PC-3 (cell line): ENCODE data around the gene RHBDD2. TPM values are rescaled to one million over a fixed set of nuclear protein-coding genes. Genes with fewer than 3 reads are reported as not detected.
"Not testable (repeated sequence)": the region's sequence is repeated elsewhere in the genome, so short reads cannot be mapped to it uniquely, and the experiment has no call there.

Experiments
- ATAC-seq: fragments of 200-7000 bp; cut with Tn5 transposase; 2 replicates; pipeline ENCODE4 v1.9.1; 2020; ENCODE audit warnings: mild to moderate bottlenecking, moderate library complexity
- BruUV-seq: library from RNA; stranded (reverse); fragments of 400-500 nt; replicated peaks from 2 replicates; lab custom pipeline; 2021; lab: Mats Ljungman, UMichigan
- CTCF ChIA-PET: fragments of 300-600 bp; sonication (Branson Sonifier 250); formaldehyde crosslinking; loops from one replicate; lab custom pipeline; 2022; ENCODE audit warnings: antibody characterized with exemption; lab: Charles Lee
- POLR2A ChIA-PET: fragments of 300-600 bp; sonication (Branson Sonifier 250); formaldehyde crosslinking; loops from one replicate; lab custom pipeline; 2022; ENCODE audit warnings: antibody characterized with exemption; ENCODE audit not compliant: unreplicated experiment; lab: Charles Lee
- DNase-seq: peaks from one replicate; pipeline ENCODE4 v3.0.0-alpha.2; 2015
- H2AFZ ChIP-seq: fragments of 300-600 bp; sonication (generic); 2 replicates; pipeline ENCODE4 v1.6.0; 2016; ENCODE audit warnings: antibody characterized with exemption, low read length
- H3F3A ChIP-seq: fragments of 300-600 bp; sonication (generic); one replicate; pipeline ENCODE4 v1.6.0; 2017; ENCODE audit warnings: antibody characterized with exemption, low read length, control low read depth, mild to moderate bottlenecking; ENCODE audit not compliant: unreplicated experiment
- H3K27ac ChIP-seq: fragments of 300-600 bp; sonication (generic); 2 replicates; pipeline ENCODE4 v1.5.1; 2016; ENCODE audit warnings: mild to moderate bottlenecking, low read length
- H3K27me3 ChIP-seq: fragments of 300-600 bp; sonication (generic); 2 replicates; pipeline ENCODE4 v1.6.1; 2016; ENCODE audit warnings: low read length, mixed read lengths
- H3K36me3 ChIP-seq: fragments of 300-600 bp; sonication (generic); 2 replicates; pipeline ENCODE4 v1.6.1; 2016; ENCODE audit warnings: low read depth, mixed run types, low read length, mixed read lengths
- H3K4me1 ChIP-seq: fragments of 300-600 bp; sonication (generic); 2 replicates; pipeline ENCODE4 v1.5.1; 2016; ENCODE audit warnings: low read length; ENCODE audit not compliant: insufficient read depth
- H3K4me2 ChIP-seq: fragments of 300-600 bp; sonication (generic); 2 replicates; pipeline ENCODE4 v1.6.0; 2016; ENCODE audit warnings: low read length
- H3K4me3 ChIP-seq: fragments of 300-600 bp; sonication (generic); 2 replicates; pipeline ENCODE4 v1.5.1; 2016; ENCODE audit warnings: mild to moderate bottlenecking, low read length, mixed read lengths
- H3K79me2 ChIP-seq: fragments of 300-600 bp; sonication (generic); 2 replicates; pipeline ENCODE4 v1.6.1; 2017; ENCODE audit warnings: low read length, mixed read lengths
- H3K9ac ChIP-seq: fragments of 300-600 bp; sonication (generic); 2 replicates; pipeline ENCODE4 v1.6.0; 2016; ENCODE audit warnings: mild to moderate bottlenecking, low read length
- H3K9me2 ChIP-seq: fragments of 300-600 bp; sonication (generic); replicated peaks from 2 replicates; pipeline ENCODE4 v1.6.1; 2016; ENCODE audit warnings: mixed run types, low read length, mixed read lengths
- H3K9me3 ChIP-seq: fragments of 300-600 bp; sonication (generic); 2 replicates; pipeline ENCODE4 v1.6.1; 2016; ENCODE audit warnings: low read length, mixed read lengths
- H4K20me1 ChIP-seq: fragments of 300-600 bp; sonication (generic); 2 replicates; pipeline ENCODE4 v1.6.1; 2016; ENCODE audit warnings: low read length, mixed read lengths
- CTCF ChIP-seq: fragments of 300-600 bp; sonication (generic); conservative IDR thresholded peaks from 2 replicates; pipeline ENCODE4 v1.5.1; 2017; ENCODE audit warnings: antibody characterized with exemption, low read depth, mild to moderate bottlenecking, low read length
- EZH2 ChIP-seq: fragments of 300-600 bp; sonication (generic); IDR thresholded peaks from one replicate; pipeline ENCODE4 v1.6.1; 2017; ENCODE audit warnings: antibody characterized with exemption, mild to moderate bottlenecking, low read length; ENCODE audit not compliant: unreplicated experiment
- EZH2phosphoT487 ChIP-seq: fragments of 300-600 bp; sonication (generic); IDR thresholded peaks from 2 replicates; pipeline ENCODE4 v1.6.1; 2018; ENCODE audit warnings: mild to moderate bottlenecking, antibody characterized with exemption, low read length, borderline replicate concordance
- intact Hi-C: fragments of 100-400 bp; cut with micrococcal nuclease; formaldehyde crosslinking; loops from 2 replicates; pipeline ENCODE4 v1.9.0; 2023
- total RNA-seq: library from RNA; depleted of rRNA; stranded (reverse); fragments of >200 nt; gene quantifications from 2 replicates; pipeline ENCODE4 v1.2.3, GENCODE V29; 2014

The RHBDD2 gene
- total RNA-seq, 1 experiment from 2014 or later, result 42.7 TPM

GRCh38 chr7:75870557-75871161, 8.2 kb upstream of the RHBDD2 start:
- Histone ChIP-seq H3K27me3 (no peaks in the 10 kb centered on the region), H3K4me3 (no peak overlapping the region), H3F3A (no peaks in the 10 kb centered on the region), H3K36me3 (no peaks in the 10 kb centered on the region), H3K9ac (no peak overlapping the region), H3K9me3 (no peaks in the 10 kb centered on the region), H3K79me2 (no peaks in the 10 kb centered on the region), H2AFZ (no peak overlapping the region), H3K27ac (no peak overlapping the region), H3K4me2 (no peak overlapping the region), H4K20me1 (no peaks in the 10 kb centered on the region), H3K9me2 (no peaks in the 10 kb centered on the region), H3K4me1 (no peaks in the 10 kb centered on the region)
- intact Hi-C loops, result no loop called here
- POLR2A ChIA-PET, result interaction anchor here (0.5 to 0.6 kb wide), 3 partner anchors 14 to 370 kb away, joined by 4 to 7 read pairs (median 6); no protein-coding TSS in a partner anchor
- no TSS peak for BruUV-seq
- CTCF ChIA-PET, result interaction anchor here (0.6 kb wide), 2 partner anchors 90 to 244 kb away, joined by 3 read pairs; no protein-coding TSS in a partner anchor
- DNase-seq, result no peak
- TF ChIP-seq EZH2 (no peak), EZH2phosphoT487 (no peak), CTCF (no peak)
- no peak for ATAC-seq

GRCh38 chr7:75872073-75872782, 6.6 kb upstream of the RHBDD2 start:
- ATAC-seq, result no peak

GRCh38 chr7:75874180-75874579, 4.7 kb upstream of the RHBDD2 start:
- H3K79me2 ChIP-seq, H3K27me3 ChIP-seq, H3K9me2 ChIP-seq, H3K9ac ChIP-seq, H3K4me2 ChIP-seq, BruUV-seq, POLR2A ChIA-PET, intact Hi-C loops, H3K36me3 ChIP-seq, H3K27ac ChIP-seq, H3K4me1 ChIP-seq, H2AFZ ChIP-seq, H3K9me3 ChIP-seq, CTCF ChIA-PET, DNase-seq, H3F3A ChIP-seq, ATAC-seq, H3K4me3 ChIP-seq, H4K20me1 ChIP-seq: not testable (repeated sequence)

More at GRCh38 chr7:75872073-75872782, 6.6 kb upstream of the RHBDD2 start:
- no peaks in the 10 kb centered on the region for H3F3A ChIP-seq
- TF ChIP-seq EZH2 (no peak), EZH2phosphoT487 (no peak), CTCF (no peak)
- H4K20me1 ChIP-seq, result no peaks in the 10 kb centered on the region
- no peaks in the 10 kb centered on the region for H3K9me3 ChIP-seq
- no peaks in the 10 kb centered on the region for H3K79me2 ChIP-seq
- H3K36me3 ChIP-seq, result no peaks in the 10 kb centered on the region
- POLR2A ChIA-PET, result no interaction called here
- no peaks in the 10 kb centered on the region for H3K4me1 ChIP-seq
- intact Hi-C loops, result no loop called here
- H3K9ac ChIP-seq, result no peak overlapping the region
- CTCF ChIA-PET, result interaction anchor here (0.6 to 0.7 kb wide), 2 partner anchors 110 to 197 kb away, joined by 3 to 7 read pairs; no protein-coding TSS in a partner anchor
- no TSS peak for BruUV-seq
- no peaks in the 10 kb centered on the region for H3K9me2 ChIP-seq
- no peak overlapping the region for H3K4me3 ChIP-seq
- H3K27ac ChIP-seq, result no peak overlapping the region
- no peak overlapping the region for H2AFZ ChIP-seq
- no peaks in the 10 kb centered on the region for H3K27me3 ChIP-seq
- no peak for DNase-seq
- no peak overlapping the region for H3K4me2 ChIP-seq
